Heart right ventricle (tissue), 16 donors: Measurements from ENCODE around the gene AUTS2. TPM values are rescaled to one million over a fixed set of nuclear protein-coding genes. Genes with fewer than 3 reads are reported as not detected.

Experiments
- ATAC-seq, 8 donors: fragments of 200-7000 bp; cut with Tn5 transposase; one replicate each; pipeline ENCODE4 v1.9.1; 2020; ENCODE audit warnings: mild to moderate bottlenecking in 8 of 8, moderate library complexity in 8 of 8, moderate number of reproducible peaks in 1 of 8
- DNase-seq, 2 donors: peaks; one replicate each; pipeline ENCODE4 v3.0.0-alpha.2; 2020
- H3K27ac ChIP-seq, 10 donors: fragments of 200-600 bp; sonication (generic) in 2 of 10; one replicate each; pipeline versions ENCODE4 v1.5.0 to v1.8.0; 2020 to 2022; ENCODE audit warnings: mild to moderate bottlenecking in 3 of 10
- H3K27me3 ChIP-seq, 7 donors: fragments of 200-600 bp; one replicate each; pipeline ENCODE4 v1.8.0; 2021 to 2022; ENCODE audit warnings: mild to moderate bottlenecking in 2 of 7
- H3K36me3 ChIP-seq, 9 donors: fragments of 200-600 bp; sonication (generic) in 1 of 9; one replicate each; pipeline versions ENCODE4 v1.5.0 to v1.8.0; 2020 to 2022; ENCODE audit warnings: mild to moderate bottlenecking in 2 of 9
- H3K4me1 ChIP-seq, 9 donors: fragments of 200-600 bp; sonication (generic) in 1 of 9; one replicate each; pipeline versions ENCODE4 v1.5.0 to v1.8.0; 2020 to 2022; ENCODE audit warnings: mild to moderate bottlenecking in 4 of 9
- H3K4me3 ChIP-seq, 10 donors: fragments of 200-600 bp; sonication (generic) in 2 of 10; one replicate each; pipeline versions ENCODE4 v1.5.0 to v1.8.0; 2020 to 2022; ENCODE audit warnings: mild to moderate bottlenecking in 7 of 10, moderate library complexity in 2 of 10
- H3K9me3 ChIP-seq, 11 donors: fragments of 200-600 bp in 10 of 11; sonication (generic) in 2 of 11; one replicate each; pipeline versions ENCODE4 v1.5.0 to v1.8.0; 2013 to 2022; ENCODE audit warnings: mild to moderate bottlenecking in 2 of 11, control low read depth in 1 of 11, moderate library complexity in 1 of 11
- CTCF ChIP-seq, 9 donors: fragments of 200-600 bp; sonication (generic) in 2 of 9; IDR thresholded peaks; one replicate each; pipeline versions ENCODE4 v1.5.0 to v1.8.0; 2021 to 2022; ENCODE audit warnings: antibody characterized with exemption in 9 of 9, mild to moderate bottlenecking in 5 of 9, moderate library complexity in 1 of 9
- WGBS, 2 donors: extraction: QIAGEN DNeasy Blood & Tissue Kit; methylation state at CpG; one replicate each; pipeline ENCODE4 v1.1.7; 2013; ENCODE audit warnings: inconsistent platforms in 1 of 2; 5-methylcytosine and 5-hydroxymethylcytosine counted together
- intact Hi-C, 10 donors: fragments of 100-400 bp; cut with DNase I; formaldehyde crosslinking; loops; one replicate each; pipeline versions ENCODE4 v1.11.1 to v1.14.2; 2022
- polyA plus RNA-seq, 2 donors: library from polyadenylated mRNA; stranded (reverse); fragments of 200-250 nt; gene quantifications; one replicate each; pipeline ENCODE4 v1.2.3, GENCODE V29; 2013
- total RNA-seq, 10 donors: library from RNA; stranded (reverse); fragmentation: NEBNext Ultra II Directional in 3 of 10; extraction: Animal tissue kit (Norgen Biotek cat#: 25700) in 3 of 10; gene quantifications; one replicate each; pipeline versions ENCODE4 v1.2.1 to v1.2.4, GENCODE V29; 2021 to 2023
- donor health status: Arrhythmogenic right ventricular cardiomyopathy.
- donor health status: ischemic (EF 13 %, LVEDD 7.1; RV severe dilation, severe dysfunction).
- donor health status: healthy with polysubstance abuse.
- donor health status: DM: no; HTN: yes; CAD: no.
- donor health status: DM: no; HTN: no; CAD: no.
- donor health status: ischemic (EF 25% LVEDD 6.9; RV normal size, moderate dysfunction).
- donor health status: ischemic (EF 25% LVEDD 5.7; RV mildly dilated, moderate dysfunction).
- donor health status: healthy.
- donor health status: DM: yes; HTN: yes; CAD: no.
- donor health status: Ischemic cardiomyopathy.
- donor health status: ischemic (EF 35%, LVEDD 5.7; RV mildly dilated, moderate dysfunction).
- donor health status: nonischemic (EF 11% LVEDD 7.7; RV severe dilation, severe dysfunction).
- donor health status: DM: yes; HTN: yes; CAD: no.
- donor health status: PGD.
- donor health status: ischemic (EF 29% LVEDD 5.4; RV normal size, mild dysfunction).
- donor health status: nonischemic (EF 23%, LVEDD 6.1; RV moderate dilation, normal function).

The AUTS2 gene
- total and polyA plus RNA-seq, 12 donors = 1.6 to 11.2 (median 7.3) TPM

GRCh38 chr7:69632280-69632679, 34.0 kb downstream of the AUTS2 start:
- no peaks in the 10 kb centered on the region for H3K9me3 ChIP-seq
- DNase-seq = no peak
- no peak for TF ChIP-seq CTCF (IDR thresholded peaks at IDR 0.05)
- no peaks in the 10 kb centered on the region for H3K27me3 ChIP-seq
- no peak overlapping the region for H3K4me3 ChIP-seq
- H3K4me1 ChIP-seq = peaks cover 0 to 27% (median 12%) of the 10 kb centered on the region in 9 donors
- no peak overlapping the region for H3K27ac ChIP-seq
- intact Hi-C loops = no loop called here
- H3K36me3 ChIP-seq = no peaks in the 10 kb centered on the region
- no peak for ATAC-seq
- WGBS, 2 donors = 98 to 100% methylated on average over 3 of the region's 3 CpGs

GRCh38 chr7:69633122-69633831, 35.0 kb downstream of the AUTS2 start:
- H3K9me3 ChIP-seq = no peaks in the 10 kb centered on the region
- no peaks in the 10 kb centered on the region for H3K36me3 ChIP-seq
- 51 to 59% methylated on average over 2 of the region's 2 CpGs for WGBS, 2 donors
- no peak overlapping the region for H3K4me3 ChIP-seq
- intact Hi-C loops = no loop called here
- H3K27me3 ChIP-seq = no peaks in the 10 kb centered on the region
- TF ChIP-seq CTCF (IDR thresholded peaks at IDR 0.05) = no peak
- no peak for ATAC-seq
- DNase-seq = no peak
- no peak overlapping the region for H3K27ac ChIP-seq
- H3K4me1 ChIP-seq = peaks cover 0 to 27% (median 12%) of the 10 kb centered on the region in 9 donors

GRCh38 chr7:69635555-69636185, 37.4 kb downstream of the AUTS2 start:
- DNase-seq (no peak), ATAC-seq (peak in 1 of 8 donors; percentile 35)
- H3K36me3 ChIP-seq = no peaks in the 10 kb centered on the region
- no peak overlapping the region for H3K4me3 ChIP-seq
- no peak overlapping the region for H3K27ac ChIP-seq
- H3K4me1 ChIP-seq = peaks cover 0 to 13% (median 0%) of the 10 kb centered on the region in 9 donors
- H3K27me3 ChIP-seq = no peaks in the 10 kb centered on the region
- H3K9me3 ChIP-seq = no peaks in the 10 kb centered on the region
- intact Hi-C loops = no loop called here
- 79 to 80% methylated on average over 4 of the region's 4 CpGs for WGBS, 2 donors
- no peak for TF ChIP-seq CTCF (IDR thresholded peaks at IDR 0.05)

GRCh38 chr7:69638674-69639073, 40.4 kb downstream of the AUTS2 start:
- intact Hi-C loops = no loop called here
- 96 to 98% methylated on average over 1 of the region's 1 CpG for WGBS, 2 donors
- H3K27me3 ChIP-seq = no peaks in the 10 kb centered on the region
- H3K9me3 ChIP-seq = no peaks in the 10 kb centered on the region
- H3K27ac ChIP-seq = no peak overlapping the region
- H3K4me1 ChIP-seq = peaks cover 0 to 10% (median 2%) of the 10 kb centered on the region in 9 donors
- no peaks in the 10 kb centered on the region for H3K36me3 ChIP-seq
- no peak for DNase-seq
- no peak for ATAC-seq
- no peak for TF ChIP-seq CTCF (IDR thresholded peaks at IDR 0.05)
- H3K4me3 ChIP-seq = no peak overlapping the region
